ENCODE data around the gene DNASE1L1.

DNA sequence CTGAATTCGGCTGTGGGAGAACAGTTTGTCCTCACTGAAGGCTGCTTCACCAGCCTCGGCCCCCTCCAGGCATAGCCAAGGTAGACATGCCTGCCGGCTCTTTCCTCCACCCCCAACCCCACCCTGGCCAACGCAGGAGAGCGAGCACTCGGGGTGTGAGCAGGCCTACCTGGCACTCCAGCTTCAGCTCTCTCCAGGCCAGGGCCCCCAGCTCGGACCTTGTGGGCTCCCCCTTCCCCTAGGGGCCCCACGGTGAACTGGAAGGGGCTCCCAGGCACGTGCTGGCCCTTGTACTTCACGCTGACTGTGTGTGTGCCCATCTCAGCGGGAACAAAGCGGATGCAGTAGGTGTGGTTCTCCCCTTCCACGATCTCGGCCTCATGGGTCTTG lies 57.0 kb downstream of the DNASE1L1 start:
- TF ChIP-seq, protein P1, sequence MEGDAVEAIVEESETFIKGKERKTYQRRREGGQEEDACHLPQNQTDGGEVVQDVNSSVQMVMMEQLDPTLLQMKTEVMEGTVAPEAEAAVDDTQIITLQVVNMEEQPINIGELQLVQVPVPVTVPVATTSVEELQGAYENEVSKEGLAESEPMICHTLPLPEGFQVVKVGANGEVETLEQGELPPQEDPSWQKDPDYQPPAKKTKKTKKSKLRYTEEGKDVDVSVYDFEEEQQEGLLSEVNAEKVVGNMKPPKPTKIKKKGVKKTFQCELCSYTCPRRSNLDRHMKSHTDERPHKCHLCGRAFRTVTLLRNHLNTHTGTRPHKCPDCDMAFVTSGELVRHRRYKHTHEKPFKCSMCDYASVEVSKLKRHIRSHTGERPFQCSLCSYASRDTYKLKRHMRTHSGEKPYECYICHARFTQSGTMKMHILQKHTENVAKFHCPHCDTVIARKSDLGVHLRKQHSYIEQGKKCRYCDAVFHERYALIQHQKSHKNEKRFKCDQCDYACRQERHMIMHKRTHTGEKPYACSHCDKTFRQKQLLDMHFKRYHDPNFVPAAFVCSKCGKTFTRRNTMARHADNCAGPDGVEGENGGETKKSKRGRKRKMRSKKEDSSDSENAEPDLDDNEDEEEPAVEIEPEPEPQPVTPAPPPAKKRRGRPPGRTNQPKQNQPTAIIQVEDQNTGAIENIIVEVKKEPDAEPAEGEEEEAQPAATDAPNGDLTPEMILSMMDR (IDR thresholded peaks at IDR 0.05), result no peak
- no peak for TF ChIP-seq POLR2AphosphoS5 (IDR thresholded peaks at IDR 0.05)
- TF ChIP-seq POLR2A (IDR thresholded peaks at IDR 0.05), result no peak

Data from prostate gland (tissue), 2 donors.